AML-193 (cell line): ENCODE measurements around the gene C17orf113.
"Not testable (repeated sequence)": the region's sequence is repeated elsewhere in the genome, so short reads cannot be mapped to it uniquely, and the experiment has no call there.

Experiments
- DNase-seq, 2 experiments: peaks; one replicate each; lab custom pipeline; 2025; lab: John Stamatoyannopoulos, UW

Gene C17orf113

GRCh38 chr17:42016941-42017865, 33.2 kb downstream of the C17orf113 start, which contains the start of gene DNAJC7:
Gene DNAJC7, minus strand, starts transcription at chr17:42017439. Its CDS starts 23 bp downstream, at chr17:42017416.
- DNase-seq: peak; percentile 94 to 95

- no peak for DNase-seq
Measured at GRCh38 chr17:42016411-42016831, 34.0 kb downstream of the C17orf113 start.

- not testable (repeated sequence) for DNase-seq
Measured at GRCh38 chr17:42013740-42014139, 36.7 kb downstream of the C17orf113 start.

- not testable (repeated sequence) for DNase-seq
Measured at GRCh38 chr17:42012363-42012762, 38.0 kb downstream of the C17orf113 start.

GRCh38 chr17:42010898-42011516, 39.4 kb downstream of the C17orf113 start:
- peak in 1 of 2 experiments; percentile 17 for DNase-seq

- DNase-seq: peak; percentile 81 to 83
Measured at GRCh38 chr17:42010266-42010680, 40.1 kb downstream of the C17orf113 start.

GRCh38 chr17:42009170-42009569, 41.2 kb downstream of the C17orf113 start:
- no peak for DNase-seq

GRCh38 chr17:42005166-42005565, 45.2 kb downstream of the C17orf113 start:
- no peak for DNase-seq

- no peak for DNase-seq
Measured at GRCh38 chr17:42002792-42003301, 47.6 kb downstream of the C17orf113 start.

GRCh38 chr17:42002175-42002791, 48.1 kb downstream of the C17orf113 start:
- DNase-seq: no peak

- no peak for DNase-seq
Measured at GRCh38 chr17:42001729-42002128, 48.7 kb downstream of the C17orf113 start.

GRCh38 chr17:42000413-42001133, 49.8 kb downstream of the C17orf113 start:
- DNase-seq: no peak

- no peak for DNase-seq
Measured at GRCh38 chr17:41998497-41998896, 51.9 kb downstream of the C17orf113 start.

- no peak for DNase-seq
Measured at GRCh38 chr17:41996855-41997164, 53.6 kb downstream of the C17orf113 start.

GRCh38 chr17:41992576-41992975, 57.8 kb downstream of the C17orf113 start:
- no peak for DNase-seq

GRCh38 chr17:41989702-41990419, 60.5 kb downstream of the C17orf113 start:
- no peak for DNase-seq

- no peak for DNase-seq
Measured at GRCh38 chr17:41988418-41988817, 62.0 kb downstream of the C17orf113 start.
